RWPE2 (cell line): ENCODE results near the gene NFKBIZ.

Experiments
- ATAC-seq: fragments of 200-7000 bp; cut with Tn5 transposase; 3 replicates; pipeline ENCODE4 v1.9.1; 2021; ENCODE audit warnings: low read depth
- DNase-seq: peaks from one replicate; pipeline ENCODE4 v3.0.0-alpha.2; 2020; ENCODE audit warnings: low spot score
- H3K27ac ChIP-seq: fragments of 450-650 bp; 2 replicates; pipeline ENCODE4 v1.5.1; 2017; ENCODE audit warnings: mild to moderate bottlenecking; ENCODE audit not compliant: poor library complexity, severe bottlenecking
- H3K27me3 ChIP-seq: fragments of 250-450 bp; sonication (Bioruptor Pico); 2 replicates; pipeline ENCODE4 v1.5.1; 2021; ENCODE audit warnings: mild to moderate bottlenecking, moderate library complexity; ENCODE audit not compliant: insufficient read depth, poor library complexity, severe bottlenecking
- H3K36me3 ChIP-seq: fragments of 250-450 bp; sonication (Bioruptor Pico); 2 replicates; pipeline ENCODE4 v1.5.1; 2020; ENCODE audit warnings: low read depth, mild to moderate bottlenecking, moderate library complexity
- H3K4me1 ChIP-seq: fragments of 250-450 bp; sonication (Bioruptor Pico); 2 replicates; pipeline ENCODE4 v1.5.1; 2021; ENCODE audit warnings: mild to moderate bottlenecking, moderate library complexity; ENCODE audit not compliant: insufficient read depth, poor library complexity, severe bottlenecking
- H3K4me3 ChIP-seq: fragments of 250-450 bp; sonication (Bioruptor Pico); 2 replicates; pipeline ENCODE4 v1.5.1; 2021; ENCODE audit warnings: mild to moderate bottlenecking, moderate library complexity; ENCODE audit not compliant: severe bottlenecking
- H3K9me3 ChIP-seq: fragments of 250-450 bp; sonication (Bioruptor Pico); 2 replicates; pipeline ENCODE4 v1.5.1; 2021; ENCODE audit warnings: mild to moderate bottlenecking, moderate library complexity; ENCODE audit not compliant: severe bottlenecking
- TF ChIP-seq, protein P1 (sequence below): fragments of 450-650 bp; IDR thresholded peaks from one replicate; pipeline ENCODE4 v1.5.1; 2017; ENCODE audit warnings: mild to moderate bottlenecking, moderate library complexity; ENCODE audit not compliant: poor library complexity, severe bottlenecking

Gene NFKBIZ

DNA sequence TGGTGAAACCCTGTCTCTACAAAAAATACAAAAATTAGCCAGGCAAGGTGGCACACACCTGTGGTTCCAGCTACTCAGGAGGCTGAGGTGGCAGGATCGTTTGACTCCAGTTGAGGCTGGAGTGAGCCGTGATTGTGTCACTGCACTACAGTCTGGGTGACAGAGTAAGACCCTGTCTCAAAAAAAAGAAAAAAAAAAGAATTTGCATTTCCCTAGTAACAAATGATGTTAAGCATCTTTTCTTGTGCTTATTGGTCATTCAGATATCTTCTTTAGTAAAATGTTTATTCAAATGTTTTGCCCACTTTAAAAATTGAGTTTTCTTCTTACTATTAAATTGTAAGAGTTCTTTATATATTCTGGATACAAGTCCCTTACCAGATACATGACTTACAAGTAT is 48.7 kb downstream of the NFKBIZ start:
- Histone ChIP-seq H3K27ac (no peak overlapping the region), H3K9me3 (no peaks in the 10 kb centered on the region), H3K27me3 (no peaks in the 10 kb centered on the region), H3K4me1 (peaks cover 13% of the 10 kb centered on the region), H3K36me3 (no peaks in the 10 kb centered on the region), H3K4me3 (no peak overlapping the region)
- DNase-seq: no peak
- no peak for ATAC-seq
- TF ChIP-seq, protein P1, sequence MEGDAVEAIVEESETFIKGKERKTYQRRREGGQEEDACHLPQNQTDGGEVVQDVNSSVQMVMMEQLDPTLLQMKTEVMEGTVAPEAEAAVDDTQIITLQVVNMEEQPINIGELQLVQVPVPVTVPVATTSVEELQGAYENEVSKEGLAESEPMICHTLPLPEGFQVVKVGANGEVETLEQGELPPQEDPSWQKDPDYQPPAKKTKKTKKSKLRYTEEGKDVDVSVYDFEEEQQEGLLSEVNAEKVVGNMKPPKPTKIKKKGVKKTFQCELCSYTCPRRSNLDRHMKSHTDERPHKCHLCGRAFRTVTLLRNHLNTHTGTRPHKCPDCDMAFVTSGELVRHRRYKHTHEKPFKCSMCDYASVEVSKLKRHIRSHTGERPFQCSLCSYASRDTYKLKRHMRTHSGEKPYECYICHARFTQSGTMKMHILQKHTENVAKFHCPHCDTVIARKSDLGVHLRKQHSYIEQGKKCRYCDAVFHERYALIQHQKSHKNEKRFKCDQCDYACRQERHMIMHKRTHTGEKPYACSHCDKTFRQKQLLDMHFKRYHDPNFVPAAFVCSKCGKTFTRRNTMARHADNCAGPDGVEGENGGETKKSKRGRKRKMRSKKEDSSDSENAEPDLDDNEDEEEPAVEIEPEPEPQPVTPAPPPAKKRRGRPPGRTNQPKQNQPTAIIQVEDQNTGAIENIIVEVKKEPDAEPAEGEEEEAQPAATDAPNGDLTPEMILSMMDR: no peak

DNA sequence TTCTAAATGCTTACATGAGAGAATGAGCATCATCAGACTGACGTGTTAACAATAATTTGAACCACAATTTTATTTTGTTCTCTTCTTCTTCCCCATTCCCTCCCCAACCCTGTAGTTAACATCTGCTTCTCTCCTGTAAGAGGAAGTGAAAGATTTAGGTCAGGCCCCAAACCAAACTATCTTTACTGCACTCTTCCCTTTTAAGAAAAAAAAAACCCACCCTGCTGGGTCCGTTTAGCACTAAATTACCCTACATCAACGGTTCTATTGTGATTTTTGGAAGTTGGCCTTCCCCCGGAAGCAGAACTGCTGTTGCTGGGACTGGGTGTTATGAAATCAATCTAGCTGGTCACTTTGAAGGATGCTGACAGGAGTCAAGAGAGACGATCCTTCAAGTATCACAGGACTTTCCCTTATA is 49.4 kb downstream of the NFKBIZ start:
- ATAC-seq (no peak), DNase-seq (no peak)
- Histone ChIP-seq H3K27me3 (no peaks in the 10 kb centered on the region), H3K4me3 (no peak overlapping the region), H3K27ac (no peak overlapping the region), H3K9me3 (no peaks in the 10 kb centered on the region), H3K4me1 (peaks cover 19% of the 10 kb centered on the region), H3K36me3 (no peaks in the 10 kb centered on the region)
- TF ChIP-seq, protein P1: no peak

DNA sequence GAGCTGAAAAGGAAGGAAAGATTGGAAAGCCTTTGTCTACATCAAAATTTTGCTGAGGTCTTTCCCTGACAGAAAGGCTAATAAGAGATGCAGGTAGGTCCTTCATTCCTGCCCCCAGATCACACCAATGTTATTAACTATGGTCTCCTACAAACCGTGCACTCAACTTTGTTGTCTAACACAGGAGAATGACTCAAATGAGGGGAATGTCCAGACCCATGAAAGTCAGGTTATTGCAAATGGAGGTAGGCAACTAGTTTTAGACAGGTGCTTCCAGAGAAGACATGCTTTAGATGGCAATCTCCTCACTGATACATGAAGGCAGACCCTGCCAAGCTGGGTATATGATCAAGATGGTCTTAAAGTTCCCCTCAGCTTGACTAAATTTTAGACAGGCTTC is 51.0 kb downstream of the NFKBIZ start:
- DNase-seq (no peak), ATAC-seq (no peak)
- no peaks in the 10 kb centered on the region for H3K27me3 ChIP-seq
- no peak overlapping the region for H3K4me3 ChIP-seq
- TF ChIP-seq, protein P1: no peak
- H3K36me3 ChIP-seq: no peaks in the 10 kb centered on the region
- H3K4me1 ChIP-seq: peaks cover 19% of the 10 kb centered on the region
- H3K9me3 ChIP-seq: no peaks in the 10 kb centered on the region
- H3K27ac ChIP-seq: no peak overlapping the region

DNA sequence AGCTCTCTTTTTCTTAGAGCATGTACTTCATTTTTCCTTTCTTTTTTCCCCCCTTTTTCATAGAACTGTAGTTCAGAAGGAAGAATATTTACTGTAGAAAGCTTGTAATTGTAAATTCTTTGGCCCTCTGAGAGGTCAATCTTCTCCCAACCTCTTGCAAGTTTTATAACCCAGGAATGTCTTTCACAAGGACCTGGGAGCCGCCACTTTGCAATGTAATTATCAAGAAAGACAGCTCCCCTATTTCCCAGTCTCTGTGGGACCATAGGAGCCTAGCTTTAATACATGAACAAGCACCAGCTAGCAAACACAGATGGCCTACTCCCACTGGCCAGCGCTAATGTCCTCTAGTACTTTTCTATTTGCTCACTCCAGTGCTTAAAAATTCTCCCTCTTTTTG is 51.4 kb downstream of the NFKBIZ start:
- TF ChIP-seq, protein P1: no peak
- Histone ChIP-seq H3K4me3 (no peak overlapping the region), H3K9me3 (no peaks in the 10 kb centered on the region), H3K36me3 (no peaks in the 10 kb centered on the region), H3K27me3 (no peaks in the 10 kb centered on the region), H3K27ac (no peak overlapping the region), H3K4me1 (peaks cover 19% of the 10 kb centered on the region)
- no peak for ATAC-seq
- no peak for DNase-seq

DNA sequence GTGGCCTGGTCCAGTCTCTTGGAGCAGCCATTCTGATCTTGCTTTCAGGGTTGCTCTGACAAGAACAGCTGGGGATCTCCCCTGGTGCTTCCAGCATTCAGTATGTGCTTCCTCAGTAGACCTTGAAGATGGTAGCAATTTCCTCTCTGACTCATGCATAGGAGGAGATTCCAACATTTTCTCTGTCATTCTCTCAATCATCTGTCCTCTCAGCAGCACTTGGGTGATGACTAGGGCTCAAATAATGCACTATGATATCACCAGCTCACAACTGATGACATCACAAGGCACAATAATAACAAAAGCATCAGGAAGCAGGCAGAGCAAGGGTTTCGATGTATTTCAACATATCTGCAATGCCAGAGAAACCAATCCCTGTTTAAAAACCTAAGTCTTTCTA is 52.7 kb downstream of the NFKBIZ start:
- H3K36me3 ChIP-seq: no peaks in the 10 kb centered on the region
- no peak for DNase-seq
- peak; percentile 91 for ATAC-seq
- no peaks in the 10 kb centered on the region for H3K9me3 ChIP-seq
- peak overlapping the region; percentile 47 for H3K27ac ChIP-seq
- no peaks in the 10 kb centered on the region for H3K27me3 ChIP-seq
- TF ChIP-seq, protein P1: no peak
- H3K4me1 ChIP-seq: peaks cover 19% of the 10 kb centered on the region
- H3K4me3 ChIP-seq: no peak overlapping the region
